HepG2 (cell line): ENCODE measurements around the gene WDSUB1. TPM values are rescaled to one million over a fixed set of nuclear protein-coding genes. Genes with fewer than 3 reads are reported as not detected.

Experiments used
- BRCA1 ChIP-seq: sonication (generic); formaldehyde crosslinking; IDR thresholded peaks from 2 replicates; pipeline ENCODE4 v1.4.0; 2020; ENCODE audit warnings: missing genetic modification reagents
- CBX5 ChIP-seq: sonication (generic); formaldehyde crosslinking; IDR thresholded peaks from 2 replicates; pipeline ENCODE4 v1.4.0; 2020; ENCODE audit warnings: missing genetic modification reagents, borderline replicate concordance
- GATA4 ChIP-seq: sonication (generic); IDR thresholded peaks from 2 replicates; pipeline ENCODE4 v1.6.1; 2016; ENCODE audit warnings: antibody characterized with exemption, low read depth, borderline replicate concordance
- KLF16 ChIP-seq, 2 experiments: sonication (generic) in 1 of 2; formaldehyde crosslinking in 1 of 2; IDR thresholded peaks; 2 replicates each; pipeline versions ENCODE4 v1.6.1 to v1.8.0; 2016 to 2023; ENCODE audit warnings: missing genetic modification reagents in 2 of 2, missing compliant biosample characterization in 1 of 2
- NPAS2 ChIP-seq: sonication (generic); formaldehyde crosslinking; IDR thresholded peaks from 2 replicates; pipeline ENCODE4 v1.8.0; 2022; ENCODE audit warnings: mild to moderate bottlenecking, missing genetic modification reagents, borderline replicate concordance
- REST ChIP-seq, 2 experiments: IDR thresholded peaks; 2 replicates each; pipeline ENCODE4 v1.6.1; 2011 to 2012; ENCODE audit warnings: low read length in 2 of 2, borderline replicate concordance in 1 of 2, low read depth in 1 of 2, mild to moderate bottlenecking in 1 of 2, moderate library complexity in 1 of 2
- SOX6 ChIP-seq, 2 experiments: fragments of 450-650 bp in 1 of 2; sonication (generic) in 1 of 2; formaldehyde crosslinking in 1 of 2; IDR thresholded peaks; 2 replicates each; pipeline versions ENCODE4 v1.4.0 to v1.6.1; 2017 to 2020; ENCODE audit warnings: antibody characterized with exemption in 1 of 2, mild to moderate bottlenecking in 1 of 2, missing genetic modification reagents in 1 of 2
- XRCC5 ChIP-seq: fragments of 200-400 bp; formaldehyde crosslinking; optimal IDR thresholded peaks from 2 replicates; pipeline ENCODE3; 2017; ENCODE audit warnings: mild to moderate bottlenecking, low read length
- ZBTB7A ChIP-seq: sonication (generic); formaldehyde crosslinking; IDR thresholded peaks from 2 replicates; pipeline ENCODE4 v1.8.0; 2022; ENCODE audit warnings: mild to moderate bottlenecking, missing genetic modification reagents
- ZFP62 ChIP-seq: sonication (generic); formaldehyde crosslinking; IDR thresholded peaks from 2 replicates; pipeline ENCODE4 v1.4.0; 2020; ENCODE audit warnings: missing genetic modification reagents
- ZNF230 ChIP-seq: sonication (generic); formaldehyde crosslinking; IDR thresholded peaks from 2 replicates; pipeline ENCODE4 v1.4.0; 2020; ENCODE audit warnings: mild to moderate bottlenecking, missing genetic modification reagents
- ZNF292 ChIP-seq: sonication (generic); formaldehyde crosslinking; IDR thresholded peaks from 2 replicates; pipeline ENCODE4 v1.8.1; 2022; ENCODE audit warnings: mild to moderate bottlenecking, low read depth, missing genetic modification reagents, borderline replicate concordance
- ZNF652 ChIP-seq: IDR thresholded peaks from 2 replicates; pipeline ENCODE4 v1.6.1; 2016; ENCODE audit warnings: low read depth, borderline replicate concordance
- polyA plus RNA-seq, 8 experiments: library from polyadenylated mRNA; depleted of rRNA in 3 of 8; stranded (reverse) in 7 of 8; unstranded in 1 of 8; fragments of >200 nt; fragmentation: Illumina TruSeq in 4 of 8; extraction: Trizol in 4 of 8; gene quantifications; 2 replicates each; pipeline versions ENCODE4 v1.2.1 to v1.2.3, GENCODE V29; 2011 to 2016; ENCODE audit warnings: low read depth in 4 of 8, missing spikeins in 1 of 8, mixed read lengths in 1 of 8; ENCODE audit not compliant: insufficient read depth in 1 of 8
- total RNA-seq, 5 experiments: library from RNA; depleted of rRNA; stranded (reverse); fragments of >200 nt; fragmentation: Illumina TruSeq; extraction: Trizol; gene quantifications; 2 replicates each; pipeline ENCODE4 v1.2.3, GENCODE V29; 2016; ENCODE audit warnings: low read depth in 1 of 5
- TF ChIP-seq, protein P1 (sequence below): sonication (generic); formaldehyde crosslinking; IDR thresholded peaks from 2 replicates; pipeline ENCODE4 v1.4.0; 2020; ENCODE audit warnings: missing genetic modification reagents
- TF ChIP-seq, protein P2 (sequence below): sonication (generic); formaldehyde crosslinking; IDR thresholded peaks from 2 replicates; pipeline ENCODE4 v1.5.0; 2020; ENCODE audit warnings: mild to moderate bottlenecking, missing genetic modification reagents

WDSUB1 gene
- total and polyA plus RNA-seq, 2 of the 13 experiments (the other 11 are each of a cell fraction or from before 2014, with no cell fraction given), result 10.1 to 10.7 TPM

- TF ChIP-seq REST (IDR thresholded peaks at IDR 0.05; ENCODE audit: borderline replicate concordance in 1 of 2, low read depth in 1 of 2, low read length in 2 of 2), result peak in 1 of 2 experiments; percentile 57; a peak in 1 of 4 replicates
- peak; percentile 24; the same call in 1 of the 2 replicates for TF ChIP-seq CBX5 (CRISPR knock-in tag)
- TF ChIP-seq, protein P1, sequence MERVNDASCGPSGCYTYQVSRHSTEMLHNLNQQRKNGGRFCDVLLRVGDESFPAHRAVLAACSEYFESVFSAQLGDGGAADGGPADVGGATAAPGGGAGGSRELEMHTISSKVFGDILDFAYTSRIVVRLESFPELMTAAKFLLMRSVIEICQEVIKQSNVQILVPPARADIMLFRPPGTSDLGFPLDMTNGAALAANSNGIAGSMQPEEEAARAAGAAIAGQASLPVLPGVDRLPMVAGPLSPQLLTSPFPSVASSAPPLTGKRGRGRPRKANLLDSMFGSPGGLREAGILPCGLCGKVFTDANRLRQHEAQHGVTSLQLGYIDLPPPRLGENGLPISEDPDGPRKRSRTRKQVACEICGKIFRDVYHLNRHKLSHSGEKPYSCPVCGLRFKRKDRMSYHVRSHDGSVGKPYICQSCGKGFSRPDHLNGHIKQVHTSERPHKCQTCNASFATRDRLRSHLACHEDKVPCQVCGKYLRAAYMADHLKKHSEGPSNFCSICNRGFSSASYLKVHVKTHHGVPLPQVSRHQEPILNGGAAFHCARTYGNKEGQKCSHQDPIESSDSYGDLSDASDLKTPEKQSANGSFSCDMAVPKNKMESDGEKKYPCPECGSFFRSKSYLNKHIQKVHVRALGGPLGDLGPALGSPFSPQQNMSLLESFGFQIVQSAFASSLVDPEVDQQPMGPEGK (CRISPR knock-in tag), result no peak
- no peak; the same call in 1 of the 2 replicates for TF ChIP-seq GATA4
- TF ChIP-seq, protein P2, sequence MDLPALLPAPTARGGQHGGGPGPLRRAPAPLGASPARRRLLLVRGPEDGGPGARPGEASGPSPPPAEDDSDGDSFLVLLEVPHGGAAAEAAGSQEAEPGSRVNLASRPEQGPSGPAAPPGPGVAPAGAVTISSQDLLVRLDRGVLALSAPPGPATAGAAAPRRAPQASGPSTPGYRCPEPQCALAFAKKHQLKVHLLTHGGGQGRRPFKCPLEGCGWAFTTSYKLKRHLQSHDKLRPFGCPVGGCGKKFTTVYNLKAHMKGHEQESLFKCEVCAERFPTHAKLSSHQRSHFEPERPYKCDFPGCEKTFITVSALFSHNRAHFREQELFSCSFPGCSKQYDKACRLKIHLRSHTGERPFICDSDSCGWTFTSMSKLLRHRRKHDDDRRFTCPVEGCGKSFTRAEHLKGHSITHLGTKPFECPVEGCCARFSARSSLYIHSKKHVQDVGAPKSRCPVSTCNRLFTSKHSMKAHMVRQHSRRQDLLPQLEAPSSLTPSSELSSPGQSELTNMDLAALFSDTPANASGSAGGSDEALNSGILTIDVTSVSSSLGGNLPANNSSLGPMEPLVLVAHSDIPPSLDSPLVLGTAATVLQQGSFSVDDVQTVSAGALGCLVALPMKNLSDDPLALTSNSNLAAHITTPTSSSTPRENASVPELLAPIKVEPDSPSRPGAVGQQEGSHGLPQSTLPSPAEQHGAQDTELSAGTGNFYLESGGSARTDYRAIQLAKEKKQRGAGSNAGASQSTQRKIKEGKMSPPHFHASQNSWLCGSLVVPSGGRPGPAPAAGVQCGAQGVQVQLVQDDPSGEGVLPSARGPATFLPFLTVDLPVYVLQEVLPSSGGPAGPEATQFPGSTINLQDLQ (CRISPR knock-in tag), result peak; percentile 42; the same call in 1 of the 2 replicates
- TF ChIP-seq ZNF652 (CRISPR knock-in tag), result no peak
- TF ChIP-seq XRCC5, result no peak
- TF ChIP-seq ZNF292 (CRISPR knock-in tag), result no peak
- TF ChIP-seq ZFP62 (CRISPR knock-in tag), result no peak
- no peak for TF ChIP-seq SOX6 (IDR thresholded peaks at IDR 0.05)
- no peak; the same call in 1 of the 2 replicates for TF ChIP-seq SOX6 (CRISPR knock-in tag; IDR thresholded peaks at IDR 0.05)
- no peak for TF ChIP-seq NPAS2 (CRISPR knock-in tag)
- TF ChIP-seq ZNF230 (CRISPR knock-in tag), result no peak
- 0 out of 2 replicates have a peak, but pooled peaks have one; percentile 11 for TF ChIP-seq BRCA1 (CRISPR knock-in tag)
- no peak; a peak in 1 of 4 replicates for TF ChIP-seq KLF16 (CRISPR knock-in tag; IDR thresholded peaks at IDR 0.05)
- TF ChIP-seq ZBTB7A (CRISPR knock-in tag), result no peak
Measured at GRCh38 chr2:159286709-159287441, 372 bp upstream of the WDSUB1 start (continued).
